ENCODE results near the gene PATJ. TPM values are rescaled to one million over a fixed set of nuclear protein-coding genes. Genes with fewer than 3 reads are reported as not detected.

PATJ gene
- total RNA-seq, 1 experiment from 2014 or later, result 48.8 TPM

GRCh38 chr1:61931587-61932279 lies 189.5 kb downstream of the PATJ start:
- no peak for TF ChIP-seq EGR1 (IDR thresholded peaks at IDR 0.05; ENCODE audit: low read depth)
- no peak for TF ChIP-seq POLR2AphosphoS5 (IDR thresholded peaks at IDR 0.05; ENCODE audit: low read depth, low read length)
- TF ChIP-seq ELF1 (IDR thresholded peaks at IDR 0.05; ENCODE audit: borderline replicate concordance, low read depth), result no peak
- DNase-seq (ENCODE audit: low read depth, low spot score) (no peak), ATAC-seq (no peak)
- H3K36me3 ChIP-seq (ENCODE audit: control insufficient read depth in 1 of 2, insufficient read depth in 2 of 2, low read length in 2 of 2), result no peaks in the 10 kb centered on the region
- no TSS peak for BruUV-seq (replicated peaks)
- H2AFZ ChIP-seq (ENCODE audit: low read depth, low read length, poor library complexity, severe bottlenecking), result no peak overlapping the region
- CTCF ChIA-PET, result no interaction called here
- H3K27ac ChIP-seq (ENCODE audit: low read depth, low read length), result no peak overlapping the region
- no peaks in the 10 kb centered on the region for H3K79me2 ChIP-seq (ENCODE audit: insufficient read depth, low read length)
- no peaks in the 10 kb centered on the region for H3K27me3 ChIP-seq (ENCODE audit: insufficient read depth, low read length)
- POLR2A ChIA-PET, result no interaction called here
- no peaks in the 10 kb centered on the region for H4K20me1 ChIP-seq (ENCODE audit: insufficient read depth)
- RAD21 ChIA-PET (ENCODE audit: low non-redundant PET in 1 of 2, low total read pairs in 2 of 2, uncharacterized antibody in 2 of 2, unreplicated experiment in 2 of 2), result no interaction called here
- H3K9me2 ChIP-seq (ENCODE audit: insufficient read depth), result no peaks in the 10 kb centered on the region
- no peak overlapping the region for H3K4me2 ChIP-seq (ENCODE audit: low read length)
- no peaks in the 10 kb centered on the region for H3K4me1 ChIP-seq (ENCODE audit: control insufficient read depth in 1 of 2, insufficient read depth in 2 of 2, low read length in 2 of 2)
- H3K4me3 ChIP-seq (replicated peaks in 1 of 2; ENCODE audit: low read depth in 1 of 2, low read length in 2 of 2), result no peak overlapping the region
- no peaks in the 10 kb centered on the region for H3K9me3 ChIP-seq (ENCODE audit: control insufficient read depth in 1 of 2, insufficient read depth in 1 of 2, low read depth in 1 of 2, low read length in 2 of 2)
- intact Hi-C loops (cut with micrococcal nuclease), result no loop called here
- no peak overlapping the region for H3K9ac ChIP-seq (ENCODE audit: low read length)

- H3K27ac ChIP-seq (ENCODE audit: low read depth, low read length), result no peak overlapping the region
- no peaks in the 10 kb centered on the region for H4K20me1 ChIP-seq (ENCODE audit: insufficient read depth)
- ChIA-PET CTCF (no interaction called here), POLR2A (no interaction called here), RAD21 (ENCODE audit: low non-redundant PET in 1 of 2, low total read pairs in 2 of 2, uncharacterized antibody in 2 of 2, unreplicated experiment in 2 of 2) (no interaction called here)
- no peaks in the 10 kb centered on the region for H3K36me3 ChIP-seq (ENCODE audit: control insufficient read depth in 1 of 2, insufficient read depth in 2 of 2, low read length in 2 of 2)
- H3K27me3 ChIP-seq (ENCODE audit: insufficient read depth, low read length), result no peaks in the 10 kb centered on the region
- TF ChIP-seq YY1 (IDR thresholded peaks at IDR 0.05; ENCODE audit: extremely low read depth, insufficient replicate concordance, low read depth, low read length) (no peak), MAX (IDR thresholded peaks at IDR 0.05) (no peak), SIN3A (IDR thresholded peaks at IDR 0.05; ENCODE audit: low read depth) (no peak), SRF (IDR thresholded peaks at IDR 0.05; ENCODE audit: low read depth) (no peak), ZFX (IDR thresholded peaks at IDR 0.05) (no peak), JUND (IDR thresholded peaks at IDR 0.05) (no peak), CEBPB (IDR thresholded peaks at IDR 0.05; ENCODE audit: low read depth) (no peak), POLR2AphosphoS5 (IDR thresholded peaks at IDR 0.05; ENCODE audit: low read depth, low read length) (no peak), EZH2 (IDR thresholded peaks at IDR 0.05) (no peak), ZNF274 (IDR thresholded peaks at IDR 0.05; ENCODE audit: low read depth, low read length) (no peak)
- H3K4me3 ChIP-seq (replicated peaks in 1 of 2; ENCODE audit: low read depth in 1 of 2, low read length in 2 of 2), result no peak overlapping the region
- no peaks in the 10 kb centered on the region for H3K9me2 ChIP-seq (ENCODE audit: insufficient read depth)
- BruUV-seq (replicated peaks), result no TSS peak
- DNase-seq (ENCODE audit: low read depth, low spot score) (no peak), ATAC-seq (no peak)
- intact Hi-C loops (cut with micrococcal nuclease), result no loop called here
- H3K4me1 ChIP-seq (ENCODE audit: control insufficient read depth in 1 of 2, insufficient read depth in 2 of 2, low read length in 2 of 2), result no peaks in the 10 kb centered on the region
- no peak overlapping the region for H2AFZ ChIP-seq (ENCODE audit: low read depth, low read length, poor library complexity, severe bottlenecking)
- no peaks in the 10 kb centered on the region for H3K9me3 ChIP-seq (ENCODE audit: control insufficient read depth in 1 of 2, insufficient read depth in 1 of 2, low read depth in 1 of 2, low read length in 2 of 2)
- H3K9ac ChIP-seq (ENCODE audit: low read length), result no peak overlapping the region
- no peak overlapping the region for H3K4me2 ChIP-seq (ENCODE audit: low read length)
- H3K79me2 ChIP-seq (ENCODE audit: insufficient read depth, low read length), result no peaks in the 10 kb centered on the region
Observed at GRCh38 chr1:61935516-61935915, 193.2 kb downstream of the PATJ start.
